KMS-11 (cell line): Measurements from ENCODE around the gene NSUN6.

Experiments used
- H2AFZ ChIP-seq: fragments of 200-600 bp; sonication (generic); 2 replicates; pipeline ENCODE4 v1.6.1; 2016; ENCODE audit warnings: antibody characterized with exemption, mixed run types, low read depth
- H3K27ac ChIP-seq: fragments of 200-600 bp; sonication (generic); 2 replicates; pipeline ENCODE4 v1.6.1; 2016; ENCODE audit warnings: mild to moderate bottlenecking, mixed run types
- H3K27me3 ChIP-seq: fragments of 200-600 bp; sonication (generic); 2 replicates; pipeline ENCODE4 v1.6.1; 2017; ENCODE audit warnings: mild to moderate bottlenecking, low read depth, mixed run types, moderate library complexity; ENCODE audit not compliant: insufficient read depth
- H3K36me3 ChIP-seq: fragments of 200-600 bp; sonication (generic); 2 replicates; pipeline ENCODE4 v1.6.1; 2017; ENCODE audit warnings: mild to moderate bottlenecking, mixed run types; ENCODE audit not compliant: insufficient read depth
- H3K4me1 ChIP-seq: fragments of 200-600 bp; sonication (generic); 2 replicates; pipeline ENCODE4 v1.6.1; 2016; ENCODE audit warnings: mild to moderate bottlenecking, low read depth, mixed run types; ENCODE audit not compliant: poor library complexity, severe bottlenecking
- H3K4me2 ChIP-seq: fragments of 200-600 bp; sonication (generic); 2 replicates; pipeline ENCODE4 v1.7.0; 2016; ENCODE audit warnings: mild to moderate bottlenecking, mixed run types
- H3K4me3 ChIP-seq: fragments of 200-600 bp; sonication (generic); IDR thresholded peaks from 2 replicates; pipeline ENCODE4 v1.6.1; 2017; ENCODE audit warnings: low read depth, low read length, mixed read lengths; ENCODE audit not compliant: insufficient read depth
- H3K79me2 ChIP-seq: fragments of 200-600 bp; sonication (generic); 2 replicates; pipeline ENCODE4 v1.6.1; 2016; ENCODE audit warnings: low read depth, mixed run types; ENCODE audit not compliant: insufficient read depth
- H3K9ac ChIP-seq: fragments of 200-600 bp; sonication (generic); 2 replicates; pipeline ENCODE4 v1.6.1; 2016; ENCODE audit warnings: mild to moderate bottlenecking, mixed run types
- H4K20me1 ChIP-seq: fragments of 200-600 bp; sonication (generic); 2 replicates; pipeline ENCODE4 v1.6.1; 2016; ENCODE audit warnings: mild to moderate bottlenecking, mixed run types; ENCODE audit not compliant: insufficient read depth
- CTCF ChIP-seq: fragments of 200-600 bp; sonication (generic); conservative IDR thresholded peaks from 2 replicates; pipeline ENCODE4 v1.6.1; 2017; ENCODE audit warnings: low read depth, mild to moderate bottlenecking, antibody characterized with exemption, low read length, moderate library complexity, mixed read lengths

The NSUN6 gene

DNA sequence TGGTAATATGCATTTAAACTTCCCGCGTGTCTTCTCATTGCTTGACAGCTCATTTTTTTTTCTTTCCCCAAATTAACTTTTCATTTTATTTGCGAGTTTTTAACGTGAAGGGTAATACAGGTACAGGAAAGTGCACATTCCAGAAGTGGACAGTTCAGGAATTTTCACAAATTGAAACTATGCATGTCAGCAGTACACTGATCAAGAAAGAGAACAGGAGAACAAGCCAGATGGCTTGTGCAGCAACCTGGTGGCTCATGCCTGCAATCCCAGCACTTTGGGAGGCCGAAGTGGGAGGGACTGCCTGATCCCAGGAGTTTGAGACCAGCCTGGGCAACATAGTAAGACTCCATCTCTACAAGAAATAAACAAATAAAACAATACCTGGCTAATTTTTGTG, 36.3 kb upstream of the NSUN6 start:
- H3K79me2 ChIP-seq = no peaks in the 10 kb centered on the region
- H3K27me3 ChIP-seq = no peaks in the 10 kb centered on the region
- no peak overlapping the region for H3K27ac ChIP-seq
- no peak overlapping the region for H3K4me2 ChIP-seq
- no peaks in the 10 kb centered on the region for H3K36me3 ChIP-seq
- H3K4me3 ChIP-seq = no peak overlapping the region
- H3K9ac ChIP-seq = no peak overlapping the region
- no peak overlapping the region for H2AFZ ChIP-seq
- no peaks in the 10 kb centered on the region for H3K4me1 ChIP-seq
- no peak for TF ChIP-seq CTCF
- H4K20me1 ChIP-seq = no peaks in the 10 kb centered on the region

DNA sequence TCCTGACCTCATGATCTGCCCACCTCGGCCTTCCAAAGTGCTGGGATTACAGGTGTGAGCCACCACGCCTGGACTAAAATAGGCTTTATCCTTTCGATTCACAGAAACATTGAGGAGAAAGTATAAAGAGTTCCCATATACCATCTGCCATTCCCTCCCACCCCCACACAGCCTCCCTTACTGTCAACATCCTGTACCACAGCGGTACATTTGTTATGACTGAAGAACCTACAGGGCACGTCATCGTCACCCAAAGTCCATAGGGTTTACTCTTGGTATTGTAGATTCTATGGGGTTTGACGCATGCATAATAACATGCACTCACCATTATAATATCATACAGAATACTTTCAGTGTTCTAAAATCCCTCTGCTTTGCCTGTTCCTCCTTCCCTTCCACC, 35.8 kb upstream of the NSUN6 start:
- no peak for TF ChIP-seq CTCF
- Histone ChIP-seq H3K27me3 (no peaks in the 10 kb centered on the region), H3K27ac (no peak overlapping the region), H3K79me2 (no peaks in the 10 kb centered on the region), H2AFZ (no peak overlapping the region), H3K36me3 (no peaks in the 10 kb centered on the region), H3K4me2 (no peak overlapping the region), H3K4me3 (no peak overlapping the region), H3K4me1 (no peaks in the 10 kb centered on the region), H3K9ac (no peak overlapping the region), H4K20me1 (no peaks in the 10 kb centered on the region)

GRCh38 chr10:18685555-18685954, 34.2 kb upstream of the NSUN6 start:
- Histone ChIP-seq H3K4me2 (no peak overlapping the region), H3K27me3 (no peaks in the 10 kb centered on the region), H3K36me3 (no peaks in the 10 kb centered on the region), H4K20me1 (no peaks in the 10 kb centered on the region), H3K4me3 (no peak overlapping the region), H3K79me2 (no peaks in the 10 kb centered on the region), H2AFZ (no peak overlapping the region), H3K9ac (no peak overlapping the region), H3K27ac (no peak overlapping the region), H3K4me1 (no peaks in the 10 kb centered on the region)
- no peak for TF ChIP-seq CTCF

GRCh38 chr10:18684953-18685352, 33.6 kb upstream of the NSUN6 start:
- Histone ChIP-seq H3K27me3 (no peaks in the 10 kb centered on the region), H3K4me3 (no peak overlapping the region), H4K20me1 (no peaks in the 10 kb centered on the region)

More at GRCh38 chr10:18684953-18685352, 33.6 kb upstream of the NSUN6 start:
- Histone ChIP-seq H3K9ac (no peak overlapping the region), H3K4me2 (no peak overlapping the region), H3K27ac (no peak overlapping the region), H3K4me1 (no peaks in the 10 kb centered on the region), H3K79me2 (no peaks in the 10 kb centered on the region), H3K36me3 (no peaks in the 10 kb centered on the region), H2AFZ (no peak overlapping the region)
- no peak for TF ChIP-seq CTCF
